ENCODE results near the gene KCTD8.

Gene KCTD8

DNA sequence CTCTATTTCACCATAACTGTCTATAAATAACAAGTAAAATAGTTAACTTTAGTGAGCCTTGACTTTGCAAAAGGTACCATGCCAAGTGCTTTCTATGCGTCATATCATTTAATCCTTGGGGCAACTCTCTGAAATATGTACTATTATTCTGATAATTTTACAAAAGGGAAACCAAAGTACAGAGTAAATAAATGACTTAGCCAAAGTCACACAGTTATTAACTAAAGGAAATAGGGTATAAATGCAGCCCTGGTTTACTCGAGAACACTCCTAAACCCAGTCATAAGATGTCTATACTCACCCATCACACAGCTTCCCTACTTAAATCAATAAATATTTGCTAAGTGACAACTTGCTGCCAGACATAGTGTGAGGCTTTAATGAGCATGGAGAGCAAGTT is 14.4 kb downstream of the KCTD8 start:
- no peak overlapping the region for H3K27ac ChIP-seq (ENCODE audit: low read length)
- H3K4me1 ChIP-seq (ENCODE audit: control insufficient read depth, low read depth, low read length): peaks cover 10% of the 10 kb centered on the region
- H3K4me3 ChIP-seq (ENCODE audit: low read length): no peak overlapping the region
- H3K9me3 ChIP-seq (ENCODE audit: control insufficient read depth, low read depth, low read length): no peaks in the 10 kb centered on the region
- no peaks in the 10 kb centered on the region for H3K27me3 ChIP-seq (ENCODE audit: control insufficient read depth, insufficient read depth, low read length)
- H3K9ac ChIP-seq (ENCODE audit: low read length): no peak overlapping the region
- no peaks in the 10 kb centered on the region for H3K36me3 ChIP-seq (ENCODE audit: control insufficient read depth, low read depth, low read length)

DNA sequence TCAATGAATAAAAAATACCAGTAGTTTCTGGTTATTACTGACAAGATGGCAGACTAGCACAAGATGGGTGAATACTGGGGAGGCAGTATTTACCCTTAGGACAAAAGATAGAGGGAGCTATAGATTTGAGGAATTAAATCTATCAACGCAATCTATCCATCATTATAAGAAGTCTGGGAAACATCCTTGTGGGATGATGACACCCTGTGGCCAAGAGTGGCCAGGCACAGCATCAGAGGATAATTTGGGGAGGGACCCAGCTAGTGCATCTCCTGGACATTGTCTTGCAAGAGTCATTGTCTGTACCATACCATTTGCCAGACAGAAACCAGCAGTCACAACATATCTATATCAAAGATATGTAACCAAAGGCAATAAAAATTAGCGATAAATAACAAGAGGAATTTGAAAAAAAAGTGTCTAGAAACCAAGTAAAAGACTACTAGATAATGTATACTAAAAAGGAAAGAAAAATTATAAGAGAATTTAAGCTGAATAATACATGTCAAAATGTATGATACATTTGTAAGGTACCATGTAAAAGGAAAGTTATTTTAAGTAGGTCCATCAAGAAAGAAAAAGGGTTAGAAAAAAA is 22.9 kb downstream of the KCTD8 start:
- no peak overlapping the region for H3K4me3 ChIP-seq (ENCODE audit: low read length)
- H3K4me1 ChIP-seq (ENCODE audit: control insufficient read depth, low read depth, low read length): peaks cover 14% of the 10 kb centered on the region
- H3K9ac ChIP-seq (ENCODE audit: low read length): no peak overlapping the region
- no peaks in the 10 kb centered on the region for H3K36me3 ChIP-seq (ENCODE audit: control insufficient read depth, low read depth, low read length)
- no peaks in the 10 kb centered on the region for H3K9me3 ChIP-seq (ENCODE audit: control insufficient read depth, low read depth, low read length)
- H3K27me3 ChIP-seq (ENCODE audit: control insufficient read depth, insufficient read depth, low read length): no peaks in the 10 kb centered on the region
- H3K27ac ChIP-seq (ENCODE audit: low read length): no peak overlapping the region

DNA sequence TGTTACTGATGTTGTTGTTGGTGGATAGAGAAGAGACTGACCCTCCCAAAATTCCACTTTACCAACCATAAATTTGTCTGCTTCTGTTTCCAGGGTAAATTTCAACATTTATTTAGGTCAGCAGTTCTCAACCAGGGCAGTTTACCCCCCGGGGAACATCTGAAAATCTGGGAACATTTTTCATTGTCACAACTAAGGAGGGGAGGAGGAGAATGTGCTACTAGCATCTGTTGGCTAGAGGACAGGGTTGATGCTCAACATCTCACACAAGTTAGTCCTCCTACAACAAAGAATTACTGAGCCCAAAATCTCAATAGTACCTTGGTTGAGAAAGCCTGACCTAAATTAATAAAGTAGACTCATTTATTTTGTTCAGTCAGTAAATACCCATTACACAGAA is 25.7 kb downstream of the KCTD8 start:
- H3K36me3 ChIP-seq (ENCODE audit: control insufficient read depth, low read depth, low read length): no peaks in the 10 kb centered on the region
- no peaks in the 10 kb centered on the region for H3K9me3 ChIP-seq (ENCODE audit: control insufficient read depth, low read depth, low read length)
- H3K9ac ChIP-seq (ENCODE audit: low read length): no peak overlapping the region
- no peaks in the 10 kb centered on the region for H3K27me3 ChIP-seq (ENCODE audit: control insufficient read depth, insufficient read depth, low read length)
- H3K4me1 ChIP-seq (ENCODE audit: control insufficient read depth, low read depth, low read length): peaks cover 14% of the 10 kb centered on the region
- H3K27ac ChIP-seq (ENCODE audit: low read length): no peak overlapping the region
- no peak overlapping the region for H3K4me3 ChIP-seq (ENCODE audit: low read length)

DNA sequence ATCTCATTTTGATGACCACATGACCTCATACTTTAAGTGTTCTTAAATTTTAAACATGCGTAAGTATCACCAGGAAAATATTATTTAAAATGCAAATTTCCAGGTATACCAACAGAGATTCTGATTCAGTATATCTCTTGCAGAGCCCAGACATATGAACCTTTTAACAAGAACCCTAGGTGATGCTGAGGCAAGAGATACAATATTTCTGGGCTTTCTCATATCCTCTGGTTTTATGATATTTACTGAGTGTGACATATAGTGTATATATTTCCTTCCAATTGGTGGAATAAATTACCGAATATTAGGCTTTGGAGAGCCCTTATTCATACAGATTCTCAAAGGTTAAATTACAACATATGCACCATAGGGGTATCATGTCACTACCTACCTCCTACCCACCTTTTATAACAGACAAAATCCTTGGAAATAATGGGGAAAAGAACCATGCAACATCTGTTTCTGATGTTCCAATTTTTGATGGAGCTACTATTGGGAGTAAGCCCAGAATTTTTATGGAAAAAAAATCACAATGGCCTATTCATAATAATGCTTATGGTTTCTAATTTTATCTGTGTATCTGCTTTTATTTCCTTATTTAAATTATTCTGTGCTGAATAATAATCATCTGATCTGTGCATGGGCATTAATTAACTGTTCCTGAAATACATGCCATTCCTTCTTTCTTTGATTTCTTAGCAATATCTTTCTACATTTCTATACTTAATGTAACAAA is 27.1 kb downstream of the KCTD8 start:
- Histone ChIP-seq H3K4me3 (ENCODE audit: low read length) (no peak overlapping the region), H3K36me3 (ENCODE audit: control insufficient read depth, low read depth, low read length) (no peaks in the 10 kb centered on the region), H3K27me3 (ENCODE audit: control insufficient read depth, insufficient read depth, low read length) (no peaks in the 10 kb centered on the region), H3K27ac (ENCODE audit: low read length) (no peak overlapping the region), H3K9me3 (ENCODE audit: control insufficient read depth, low read depth, low read length) (no peaks in the 10 kb centered on the region), H3K4me1 (ENCODE audit: control insufficient read depth, low read depth, low read length) (peaks cover 14% of the 10 kb centered on the region), H3K9ac (ENCODE audit: low read length) (no peak overlapping the region)

DNA sequence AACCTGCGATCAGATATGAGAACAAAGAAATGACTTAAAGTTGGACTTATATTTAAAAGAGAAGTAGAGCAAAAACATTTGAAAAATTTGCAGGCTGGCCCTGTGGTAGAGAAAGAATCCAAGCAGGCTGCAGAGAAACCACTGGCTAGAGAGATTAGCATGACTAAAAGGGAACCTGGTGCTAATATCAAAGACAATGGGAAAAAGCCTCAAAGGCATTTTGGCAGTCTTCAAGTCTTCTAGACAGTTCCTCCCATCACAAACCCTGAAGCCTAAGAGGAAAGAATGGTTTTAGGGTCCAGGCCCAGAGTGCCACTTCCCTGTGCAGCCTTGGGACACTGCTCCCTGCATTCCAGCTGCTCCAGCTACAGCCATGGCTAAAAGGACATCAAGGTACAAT is 33.4 kb downstream of the KCTD8 start:
- no peak overlapping the region for H3K27ac ChIP-seq (ENCODE audit: low read length)
- no peak overlapping the region for H3K9ac ChIP-seq (ENCODE audit: low read length)
- peaks cover 6% of the 10 kb centered on the region for H3K4me1 ChIP-seq (ENCODE audit: control insufficient read depth, low read depth, low read length)
- H3K27me3 ChIP-seq (ENCODE audit: control insufficient read depth, insufficient read depth, low read length): no peaks in the 10 kb centered on the region
- no peaks in the 10 kb centered on the region for H3K9me3 ChIP-seq (ENCODE audit: control insufficient read depth, low read depth, low read length)
- no peak overlapping the region for H3K4me3 ChIP-seq (ENCODE audit: low read length)
- H3K36me3 ChIP-seq (ENCODE audit: control insufficient read depth, low read depth, low read length): no peaks in the 10 kb centered on the region

- Histone ChIP-seq H3K4me1 (ENCODE audit: control insufficient read depth, low read depth, low read length) (peaks cover 7% of the 10 kb centered on the region), H3K4me3 (ENCODE audit: low read length) (no peak overlapping the region), H3K27ac (ENCODE audit: low read length) (no peak overlapping the region)
Observed at GRCh38 chr4:44368413-44369167, 80.0 kb downstream of the KCTD8 start.

GRCh38 chr4:44354172-44354571 is 94.4 kb downstream of the KCTD8 start:
- no peaks in the 10 kb centered on the region for H3K36me3 ChIP-seq (ENCODE audit: control insufficient read depth, low read depth, low read length)
- H3K9me3 ChIP-seq (ENCODE audit: control insufficient read depth, low read depth, low read length): no peaks in the 10 kb centered on the region
- no peak overlapping the region for H3K4me3 ChIP-seq (ENCODE audit: low read length)
- no peaks in the 10 kb centered on the region for H3K4me1 ChIP-seq (ENCODE audit: control insufficient read depth, low read depth, low read length)
- no peaks in the 10 kb centered on the region for H3K27me3 ChIP-seq (ENCODE audit: control insufficient read depth, insufficient read depth, low read length)
- H3K27ac ChIP-seq (ENCODE audit: low read length): no peak overlapping the region
- H3K9ac ChIP-seq (ENCODE audit: low read length): no peak overlapping the region

More at GRCh38 chr4:44368413-44369167, 80.0 kb downstream of the KCTD8 start:
- Histone ChIP-seq H3K9me3 (ENCODE audit: control insufficient read depth, low read depth, low read length) (no peaks in the 10 kb centered on the region), H3K9ac (ENCODE audit: low read length) (no peak overlapping the region), H3K27me3 (ENCODE audit: control insufficient read depth, insufficient read depth, low read length) (no peaks in the 10 kb centered on the region), H3K36me3 (ENCODE audit: control insufficient read depth, low read depth, low read length) (no peaks in the 10 kb centered on the region)

DNA sequence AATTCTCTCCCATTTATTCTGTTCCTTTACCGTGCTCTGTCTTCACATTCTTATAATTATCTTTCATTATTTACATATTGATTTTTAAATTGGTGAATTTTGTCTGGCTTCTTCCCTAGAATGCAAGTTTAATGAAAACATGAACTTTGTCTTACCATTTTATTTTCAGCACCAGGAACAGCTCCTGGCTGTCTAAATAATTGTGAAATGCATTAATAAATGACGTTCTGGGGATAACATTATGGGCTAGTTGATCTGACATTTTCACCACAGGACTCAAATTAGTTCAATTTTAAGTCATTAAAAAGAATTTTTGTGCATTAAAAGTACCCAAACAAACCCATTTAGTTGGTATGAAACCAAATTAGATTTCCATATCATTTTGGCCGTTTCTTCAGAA is 97.5 kb downstream of the KCTD8 start:
- H3K36me3 ChIP-seq (ENCODE audit: control insufficient read depth, low read depth, low read length): no peaks in the 10 kb centered on the region

GRCh38 chr4:44342800-44343199 is 105.8 kb downstream of the KCTD8 start:
- Histone ChIP-seq H3K9me3 (ENCODE audit: control insufficient read depth, low read depth, low read length) (no peaks in the 10 kb centered on the region), H3K27ac (ENCODE audit: low read length) (no peak overlapping the region), H3K9ac (ENCODE audit: low read length) (no peak overlapping the region), H3K36me3 (ENCODE audit: control insufficient read depth, low read depth, low read length) (no peaks in the 10 kb centered on the region), H3K27me3 (ENCODE audit: control insufficient read depth, insufficient read depth, low read length) (no peaks in the 10 kb centered on the region), H3K4me1 (ENCODE audit: control insufficient read depth, low read depth, low read length) (peaks cover 6% of the 10 kb centered on the region), H3K4me3 (ENCODE audit: low read length) (no peak overlapping the region)

More for the DNA sequence above, 97.5 kb downstream of the KCTD8 start:
- no peak overlapping the region for H3K9ac ChIP-seq (ENCODE audit: low read length)
- H3K9me3 ChIP-seq (ENCODE audit: control insufficient read depth, low read depth, low read length): no peaks in the 10 kb centered on the region
- no peak overlapping the region for H3K4me3 ChIP-seq (ENCODE audit: low read length)
- no peaks in the 10 kb centered on the region for H3K27me3 ChIP-seq (ENCODE audit: control insufficient read depth, insufficient read depth, low read length)
- no peak overlapping the region for H3K27ac ChIP-seq (ENCODE audit: low read length)
- H3K4me1 ChIP-seq (ENCODE audit: control insufficient read depth, low read depth, low read length): no peaks in the 10 kb centered on the region

DNA sequence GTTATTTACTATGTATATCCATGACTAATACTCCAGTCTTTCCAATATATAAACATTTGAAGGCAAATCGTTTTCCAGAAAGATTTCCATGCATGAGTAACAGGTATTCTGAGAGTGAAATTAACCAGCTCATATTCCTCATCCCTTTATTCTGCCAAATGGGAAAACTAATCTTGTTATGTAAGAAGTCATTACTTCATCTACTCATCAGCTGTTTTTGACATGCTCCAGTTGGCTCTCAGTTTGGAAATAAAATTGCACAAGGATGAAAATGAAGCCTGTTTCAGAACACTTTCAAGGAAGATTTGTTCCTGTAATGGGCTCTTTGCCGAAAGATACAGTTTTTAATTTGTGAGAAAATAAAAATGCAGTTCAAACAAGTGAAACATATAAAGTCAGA is 121.9 kb downstream of the KCTD8 start:
- H3K36me3 ChIP-seq (ENCODE audit: control insufficient read depth, low read depth, low read length): no peaks in the 10 kb centered on the region
- no peaks in the 10 kb centered on the region for H3K9me3 ChIP-seq (ENCODE audit: control insufficient read depth, low read depth, low read length)
- H3K4me3 ChIP-seq (ENCODE audit: low read length): no peak overlapping the region
- H3K27me3 ChIP-seq (ENCODE audit: control insufficient read depth, insufficient read depth, low read length): no peaks in the 10 kb centered on the region
- no peak overlapping the region for H3K27ac ChIP-seq (ENCODE audit: low read length)
- H3K4me1 ChIP-seq (ENCODE audit: control insufficient read depth, low read depth, low read length): no peaks in the 10 kb centered on the region
- no peak overlapping the region for H3K9ac ChIP-seq (ENCODE audit: low read length)

GRCh38 chr4:44320833-44321232 is 127.8 kb downstream of the KCTD8 start:
- Histone ChIP-seq H3K4me1 (ENCODE audit: control insufficient read depth, low read depth, low read length) (no peaks in the 10 kb centered on the region), H3K9ac (ENCODE audit: low read length) (no peak overlapping the region), H3K27ac (ENCODE audit: low read length) (no peak overlapping the region), H3K36me3 (ENCODE audit: control insufficient read depth, low read depth, low read length) (no peaks in the 10 kb centered on the region), H3K9me3 (ENCODE audit: control insufficient read depth, low read depth, low read length) (no peaks in the 10 kb centered on the region), H3K4me3 (ENCODE audit: low read length) (no peak overlapping the region), H3K27me3 (ENCODE audit: control insufficient read depth, insufficient read depth, low read length) (no peaks in the 10 kb centered on the region)

All from iPS-18a (cell line).